Right renal cortex interstitium (tissue), 3 donors: ENCODE data around the gene HDAC10. TPM values are rescaled to one million over a fixed set of nuclear protein-coding genes. Genes with fewer than 3 reads are reported as not detected.

ENCODE experiments used
- DNase-seq, 3 donors: peaks; one replicate each; pipeline ENCODE4 v3.0.0-alpha.2; 2013; ENCODE audit warnings: low read depth in 3 of 3, low spot score in 2 of 3
- polyA plus RNA-seq, 3 donors: library from polyadenylated mRNA; unstranded; fragments of 120-200 nt; gene quantifications; one replicate each; pipeline ENCODE4 v1.2.1, GENCODE V29; 2013; ENCODE audit not compliant: insufficient read length in 3 of 3

The HDAC10 gene
- polyA plus RNA-seq, 3 donors = 13.2 to 15.8 (median 13.7) TPM

- no peak for DNase-seq
Measured at GRCh38 chr22:50219800-50220602, 31.1 kb downstream of the HDAC10 start.

DNA sequence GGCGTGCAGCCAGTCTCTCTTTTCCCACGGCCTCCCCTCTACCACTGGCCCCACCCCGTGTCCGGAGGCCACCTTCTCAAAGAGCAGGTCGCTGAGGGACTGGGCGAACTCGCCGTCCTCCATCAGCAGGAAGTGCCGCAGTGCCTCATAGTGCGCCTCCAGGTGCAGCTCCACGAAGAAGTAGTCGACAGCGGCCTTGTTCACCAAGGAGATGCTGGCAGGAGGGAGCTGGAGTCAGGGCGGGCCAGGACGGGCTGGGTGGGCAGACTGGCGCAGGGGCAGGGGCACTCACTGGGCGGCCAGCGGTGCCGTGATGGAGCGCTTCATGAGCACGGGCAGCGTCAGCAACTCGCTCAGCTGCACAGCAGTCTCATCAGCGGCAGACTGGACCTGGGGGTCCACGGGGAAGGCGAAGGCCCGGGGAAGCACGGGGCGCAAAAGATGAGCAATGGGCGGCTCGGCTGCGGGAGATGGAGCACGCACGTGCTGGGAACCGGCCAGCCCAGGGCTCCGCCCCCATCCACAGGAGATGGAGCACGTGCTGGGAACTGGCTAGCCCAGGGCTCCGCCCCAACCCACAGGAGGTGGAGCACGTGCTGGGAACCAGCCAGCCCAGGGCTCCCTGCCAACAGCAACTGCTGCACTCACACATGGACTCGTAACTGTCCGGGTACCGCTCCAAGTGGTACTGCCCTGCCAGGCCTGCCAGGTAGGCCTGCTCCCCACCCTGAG, 31.9 kb downstream of the HDAC10 start:
- no peak for DNase-seq

DNA sequence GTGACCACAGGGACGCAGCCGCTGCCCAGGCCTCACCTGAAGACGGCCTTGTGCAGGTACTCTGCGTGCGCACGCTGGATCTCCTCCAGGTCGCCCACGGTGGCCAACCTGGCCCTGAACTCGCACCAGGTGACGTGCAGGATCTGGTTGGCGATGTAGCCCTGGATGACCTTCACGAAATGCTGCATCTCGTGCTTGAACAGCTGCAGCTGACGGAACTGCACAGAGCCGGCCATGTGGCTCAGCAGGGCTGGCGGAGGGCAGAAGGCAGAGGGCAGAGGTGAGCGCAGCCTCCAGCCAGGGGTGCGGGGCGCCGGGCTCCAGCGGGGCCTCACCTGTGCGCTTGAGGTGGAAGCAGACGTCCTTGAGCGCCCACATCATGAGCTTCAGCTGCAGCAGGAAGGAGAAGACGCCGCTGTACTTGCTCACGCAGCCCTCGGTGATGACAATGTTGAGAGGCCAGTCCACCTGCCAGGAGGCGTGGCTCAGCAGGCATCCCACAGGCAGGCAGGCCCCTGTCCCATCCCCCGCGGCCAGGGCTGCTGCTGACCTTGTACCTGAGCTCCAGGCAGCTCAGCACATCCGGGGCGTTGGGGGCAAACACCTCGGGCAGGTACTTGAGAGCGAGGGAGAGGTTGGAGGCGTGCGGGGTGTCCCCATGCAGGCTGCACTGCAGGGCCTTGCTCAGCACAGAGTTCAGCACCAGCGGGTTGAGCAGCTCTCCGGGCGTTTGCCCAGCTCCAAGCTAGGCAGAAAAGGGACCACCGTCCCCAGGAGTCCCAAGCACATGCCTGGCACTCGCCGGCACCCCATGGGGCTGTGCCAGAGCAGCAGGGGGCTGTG, 32.7 kb downstream of the HDAC10 start:
- no peak for DNase-seq

GRCh38 chr22:50217543-50218152, 33.4 kb downstream of the HDAC10 start:
- no peak for DNase-seq

DNA sequence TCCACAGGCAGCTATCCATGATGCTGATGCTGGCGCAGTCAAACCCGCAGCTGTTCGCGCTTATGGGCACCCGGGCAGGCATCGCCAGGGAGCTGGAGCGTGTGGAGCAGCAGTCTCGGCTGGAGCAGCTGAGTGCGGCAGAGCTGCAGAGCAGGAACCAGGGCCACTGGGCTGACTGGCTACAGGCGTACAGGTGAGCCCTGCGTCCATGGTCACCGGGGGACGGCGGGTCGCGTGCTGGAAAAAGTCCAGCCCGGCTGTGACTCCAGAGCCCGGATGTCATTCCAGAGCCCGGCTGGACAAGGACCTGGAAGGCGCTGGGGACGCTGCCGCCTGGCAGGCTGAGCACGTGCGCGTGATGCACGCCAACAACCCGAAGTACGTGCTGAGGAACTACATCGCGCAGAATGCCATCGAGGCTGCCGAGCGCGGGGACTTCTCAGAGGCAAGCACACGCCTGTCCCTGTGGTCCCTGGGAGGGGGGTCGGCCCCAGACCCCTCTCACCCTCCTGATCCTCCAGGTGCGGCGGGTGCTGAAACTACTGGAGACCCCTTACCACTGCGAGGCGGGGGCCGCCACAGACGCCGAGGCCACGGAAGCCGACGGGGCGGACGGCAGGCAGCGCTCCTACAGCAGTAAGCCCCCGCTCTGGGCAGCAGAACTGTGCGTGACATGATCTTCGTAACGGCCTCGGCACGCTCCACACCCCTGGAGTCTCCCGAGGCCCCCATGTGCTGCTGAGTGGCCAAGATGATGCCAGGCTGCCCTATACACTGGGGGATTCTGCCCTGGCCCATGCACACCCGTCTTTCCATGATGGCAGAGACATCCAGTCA, 34.2 kb downstream of the HDAC10 start:
- no peak for DNase-seq

DNA sequence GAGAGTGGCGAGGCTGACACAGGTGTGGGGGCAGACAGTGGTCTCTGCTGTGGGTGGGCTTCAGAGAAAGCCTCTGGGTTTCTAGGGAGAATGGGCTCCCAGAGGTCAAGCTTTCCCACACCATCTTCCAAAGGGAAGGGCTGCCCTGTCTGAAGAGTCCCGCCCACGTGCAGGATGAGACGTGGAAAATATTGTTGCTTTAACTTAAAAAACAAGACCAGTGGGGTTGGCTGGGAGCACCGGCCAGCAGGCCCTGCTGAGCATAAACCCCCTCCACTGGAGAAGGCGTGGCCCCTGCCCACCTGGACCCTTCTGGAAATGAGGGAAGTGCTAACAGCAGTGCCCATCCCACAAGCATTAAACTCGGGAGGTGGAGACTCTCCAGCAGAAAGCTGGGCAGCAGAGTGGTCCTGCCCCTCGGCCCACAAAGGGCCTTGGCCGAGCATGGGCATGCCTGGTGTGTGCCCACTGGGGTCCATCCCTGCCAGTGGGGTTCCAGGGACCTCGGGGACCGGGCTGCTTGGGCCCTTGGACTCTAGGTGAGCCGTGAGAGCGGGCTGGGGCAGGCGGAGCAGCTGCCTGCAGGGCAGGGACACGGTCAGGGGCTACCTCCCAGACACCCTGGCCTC, 34.9 kb downstream of the HDAC10 start:
- DNase-seq = no peak

- DNase-seq = no peak
Measured at GRCh38 chr22:50215297-50216054, 35.6 kb downstream of the HDAC10 start.

DNA sequence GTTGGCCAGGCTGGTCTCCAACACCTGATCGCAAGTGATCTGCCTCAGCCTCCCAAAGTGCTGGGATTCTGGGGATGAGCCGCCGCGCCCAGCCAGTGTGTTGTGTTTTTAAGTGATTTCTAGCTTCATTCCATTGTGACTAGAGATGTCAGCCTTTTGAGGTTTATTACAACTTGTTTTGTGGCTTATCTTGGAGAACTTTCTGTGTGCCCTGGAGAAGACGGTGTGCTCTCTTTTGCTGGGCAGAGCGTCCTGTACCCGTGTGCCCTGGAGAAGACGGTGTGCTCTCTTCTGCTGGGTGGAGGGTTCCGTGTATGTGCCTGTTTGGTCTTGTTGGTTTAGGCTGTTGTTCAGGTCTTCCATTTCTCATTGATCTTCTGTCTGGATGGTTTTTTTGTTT, 37.8 kb downstream of the HDAC10 start:
- no peak for DNase-seq

GRCh38 chr22:50211147-50211546, 39.9 kb downstream of the HDAC10 start:
- DNase-seq = no peak

- DNase-seq = no peak
Measured at GRCh38 chr22:50210378-50211139, 40.5 kb downstream of the HDAC10 start.

DNA sequence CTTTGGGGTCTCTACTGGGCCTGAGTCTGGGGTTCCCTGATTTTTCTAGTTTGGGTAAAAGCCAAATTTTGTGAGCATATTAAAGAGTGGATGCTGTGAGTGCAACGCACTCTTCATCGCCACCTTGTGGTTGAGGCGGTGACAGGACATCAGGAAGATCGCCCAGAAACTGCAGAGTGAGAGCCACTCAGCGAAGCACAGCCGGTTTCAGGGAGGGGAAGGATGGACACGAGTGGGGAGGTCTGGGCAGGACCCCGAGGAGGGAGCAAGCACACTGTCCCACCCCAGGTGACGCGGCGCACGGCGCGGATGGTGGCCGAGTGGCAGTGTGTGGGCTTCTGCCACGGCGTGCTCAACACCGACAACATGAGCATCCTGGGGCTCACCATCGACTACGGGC, 41.2 kb downstream of the HDAC10 start:
- DNase-seq = peak in 1 of 3 donors; percentile 36

DNA sequence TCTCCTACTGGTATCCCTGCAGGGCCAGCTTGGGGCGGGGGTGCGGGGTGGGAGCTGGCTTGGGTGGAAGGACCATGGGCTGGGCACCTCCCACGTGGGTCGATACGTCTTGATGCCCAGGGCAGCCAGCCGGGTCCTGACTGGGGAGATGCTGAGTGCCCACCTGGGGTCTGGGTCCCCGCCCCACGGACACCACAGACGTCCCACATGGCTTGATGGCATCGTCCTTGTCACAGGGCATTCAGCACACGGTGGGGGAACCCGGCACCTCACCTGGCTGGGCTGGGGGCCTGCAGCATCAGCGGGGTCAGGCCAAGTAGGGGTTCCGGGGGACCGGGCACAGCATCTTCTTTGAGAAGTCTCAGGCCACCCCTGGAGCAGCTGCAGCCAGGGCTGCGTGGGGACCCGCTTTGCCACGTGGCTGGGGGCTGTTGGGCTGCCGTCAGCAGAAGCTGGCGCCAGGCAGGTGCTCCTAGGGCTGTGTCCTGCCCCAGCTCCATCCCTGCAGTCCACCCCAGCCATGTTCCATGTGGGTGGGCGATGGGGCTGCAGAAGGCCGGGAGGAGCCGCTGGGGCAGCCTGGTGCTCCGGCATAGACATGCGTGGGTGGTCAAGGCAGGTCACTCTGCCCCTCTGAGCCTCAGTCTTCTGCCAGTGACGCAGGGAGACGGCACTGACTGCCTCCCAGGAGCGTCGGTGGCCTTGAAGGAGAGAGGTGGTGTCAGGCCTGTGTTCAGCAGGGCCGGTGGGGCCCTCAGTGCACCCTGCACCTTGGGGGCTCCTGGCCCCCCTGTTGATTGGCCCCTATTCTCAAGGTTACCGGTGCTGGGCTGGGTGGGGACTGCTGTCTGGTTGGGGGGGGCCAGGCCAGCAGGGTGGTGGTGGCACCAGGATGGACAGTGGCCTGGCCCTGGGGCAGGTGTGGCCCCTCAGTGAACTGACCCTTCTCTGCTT, 41.8 kb downstream of the HDAC10 start:
- DNase-seq = no peak

- DNase-seq = no peak
Measured at GRCh38 chr22:50208430-50208938, 42.6 kb downstream of the HDAC10 start.

DNA sequence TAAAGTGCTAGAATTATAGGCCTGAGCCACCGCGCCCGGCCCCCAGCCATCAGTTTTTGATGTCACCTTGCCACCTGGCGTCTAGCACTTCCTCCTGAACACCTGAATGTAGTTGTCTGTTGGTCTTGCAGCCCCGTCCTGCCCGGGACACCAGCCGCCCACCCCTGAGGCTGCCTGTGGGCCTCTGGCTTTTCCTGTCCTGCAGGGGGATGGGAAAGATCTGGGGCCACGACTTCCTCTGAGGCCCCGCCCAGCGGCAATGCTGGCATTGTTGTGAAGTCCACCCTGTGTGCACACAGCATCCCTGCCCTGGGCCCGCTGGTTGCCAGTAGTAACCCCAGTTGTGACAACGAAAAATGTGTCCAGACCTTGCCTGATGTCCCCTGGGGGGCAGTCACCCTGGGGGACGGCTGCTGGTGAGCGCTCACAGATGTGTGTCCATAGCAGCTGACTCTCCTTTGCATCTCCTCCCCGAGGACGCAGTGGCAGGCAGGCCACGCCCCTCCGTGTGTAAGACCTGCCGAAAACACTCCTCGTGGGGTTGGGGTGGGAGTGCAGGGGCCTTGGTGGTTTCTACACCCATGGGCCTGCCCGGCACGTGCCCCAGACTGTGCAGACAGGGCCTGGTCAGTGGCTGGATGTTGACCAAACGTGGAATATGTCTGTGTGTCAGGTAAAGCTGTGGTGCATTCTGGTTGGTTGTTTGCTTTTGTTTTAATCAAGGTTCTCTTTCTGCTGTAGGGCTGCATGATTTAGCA, 43.5 kb downstream of the HDAC10 start:
- DNase-seq = no peak

DNA sequence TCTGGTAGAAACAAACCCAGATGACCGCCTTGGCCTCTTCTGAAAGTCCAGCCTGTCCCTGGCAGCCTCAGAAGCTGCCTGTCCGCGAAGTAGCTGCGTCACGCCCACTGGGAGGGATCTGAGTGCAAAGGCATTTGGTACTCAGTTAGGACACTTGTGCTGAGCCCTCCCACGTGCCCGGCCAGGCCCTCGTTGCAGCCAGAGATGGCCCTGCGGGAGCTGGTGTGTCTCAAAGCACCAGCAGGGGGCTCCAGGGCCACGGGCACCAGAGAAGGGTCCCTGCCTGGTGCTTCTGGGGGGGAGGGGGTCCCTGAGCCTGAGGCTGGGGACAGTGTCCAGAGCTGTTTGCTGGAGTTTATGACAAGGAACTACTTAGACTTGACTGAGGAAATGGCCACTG, 44.5 kb downstream of the HDAC10 start:
- DNase-seq = no peak
